ENCODE measurements around the gene AK8.
A peak's percentile ranks its signal among the peaks of the same experiment; 100 is the strongest.

Gene AK8

GRCh38 chr9:132840980-132841379, 37.1 kb downstream of the AK8 start:
- no peaks in the 10 kb centered on the region for H3K27me3 ChIP-seq
- no peak for DNase-seq
- TF ChIP-seq, protein P1, sequence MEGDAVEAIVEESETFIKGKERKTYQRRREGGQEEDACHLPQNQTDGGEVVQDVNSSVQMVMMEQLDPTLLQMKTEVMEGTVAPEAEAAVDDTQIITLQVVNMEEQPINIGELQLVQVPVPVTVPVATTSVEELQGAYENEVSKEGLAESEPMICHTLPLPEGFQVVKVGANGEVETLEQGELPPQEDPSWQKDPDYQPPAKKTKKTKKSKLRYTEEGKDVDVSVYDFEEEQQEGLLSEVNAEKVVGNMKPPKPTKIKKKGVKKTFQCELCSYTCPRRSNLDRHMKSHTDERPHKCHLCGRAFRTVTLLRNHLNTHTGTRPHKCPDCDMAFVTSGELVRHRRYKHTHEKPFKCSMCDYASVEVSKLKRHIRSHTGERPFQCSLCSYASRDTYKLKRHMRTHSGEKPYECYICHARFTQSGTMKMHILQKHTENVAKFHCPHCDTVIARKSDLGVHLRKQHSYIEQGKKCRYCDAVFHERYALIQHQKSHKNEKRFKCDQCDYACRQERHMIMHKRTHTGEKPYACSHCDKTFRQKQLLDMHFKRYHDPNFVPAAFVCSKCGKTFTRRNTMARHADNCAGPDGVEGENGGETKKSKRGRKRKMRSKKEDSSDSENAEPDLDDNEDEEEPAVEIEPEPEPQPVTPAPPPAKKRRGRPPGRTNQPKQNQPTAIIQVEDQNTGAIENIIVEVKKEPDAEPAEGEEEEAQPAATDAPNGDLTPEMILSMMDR (IDR thresholded peaks at IDR 0.05; ENCODE audit: low read depth, low read length): no peak
- no peak overlapping the region for H3K4me3 ChIP-seq (ENCODE audit: low read depth, low read length)
- no peaks in the 10 kb centered on the region; the same call in 1 of the 2 replicates for H3K9me3 ChIP-seq
- no peaks in the 10 kb centered on the region for H3K36me3 ChIP-seq
- no peaks in the 10 kb centered on the region for H3K4me1 ChIP-seq

DNA sequence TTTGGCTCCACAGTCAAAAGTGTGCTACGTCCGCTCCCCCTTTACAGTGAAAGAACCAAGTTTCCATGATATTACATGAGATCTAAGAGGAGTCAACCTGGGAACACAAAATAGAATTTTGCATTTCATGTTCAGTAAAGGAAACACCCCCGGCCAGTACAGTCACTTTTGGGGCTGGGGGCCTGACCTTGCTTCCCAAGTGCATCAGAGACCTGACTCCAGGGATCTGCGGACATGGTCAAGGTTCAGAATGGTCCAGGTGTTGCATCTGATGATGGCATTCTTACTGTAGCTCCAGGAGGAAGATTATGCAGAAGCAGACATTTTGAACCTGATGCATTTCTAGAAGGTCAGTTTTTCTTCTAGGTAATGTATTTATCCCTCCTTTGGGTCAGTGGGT, 39.8 kb downstream of the AK8 start:
- DNase-seq: no peak
- Histone ChIP-seq H3K36me3 (no peaks in the 10 kb centered on the region), H3K4me3 (ENCODE audit: low read depth, low read length) (no peak overlapping the region), H3K27me3 (no peaks in the 10 kb centered on the region), H3K4me1 (peaks cover 5% of the 10 kb centered on the region), H3K9me3 (no peaks in the 10 kb centered on the region; the same call in 1 of the 2 replicates)
- TF ChIP-seq, protein P1 (IDR thresholded peaks at IDR 0.05; ENCODE audit: low read depth, low read length): no peak

DNA sequence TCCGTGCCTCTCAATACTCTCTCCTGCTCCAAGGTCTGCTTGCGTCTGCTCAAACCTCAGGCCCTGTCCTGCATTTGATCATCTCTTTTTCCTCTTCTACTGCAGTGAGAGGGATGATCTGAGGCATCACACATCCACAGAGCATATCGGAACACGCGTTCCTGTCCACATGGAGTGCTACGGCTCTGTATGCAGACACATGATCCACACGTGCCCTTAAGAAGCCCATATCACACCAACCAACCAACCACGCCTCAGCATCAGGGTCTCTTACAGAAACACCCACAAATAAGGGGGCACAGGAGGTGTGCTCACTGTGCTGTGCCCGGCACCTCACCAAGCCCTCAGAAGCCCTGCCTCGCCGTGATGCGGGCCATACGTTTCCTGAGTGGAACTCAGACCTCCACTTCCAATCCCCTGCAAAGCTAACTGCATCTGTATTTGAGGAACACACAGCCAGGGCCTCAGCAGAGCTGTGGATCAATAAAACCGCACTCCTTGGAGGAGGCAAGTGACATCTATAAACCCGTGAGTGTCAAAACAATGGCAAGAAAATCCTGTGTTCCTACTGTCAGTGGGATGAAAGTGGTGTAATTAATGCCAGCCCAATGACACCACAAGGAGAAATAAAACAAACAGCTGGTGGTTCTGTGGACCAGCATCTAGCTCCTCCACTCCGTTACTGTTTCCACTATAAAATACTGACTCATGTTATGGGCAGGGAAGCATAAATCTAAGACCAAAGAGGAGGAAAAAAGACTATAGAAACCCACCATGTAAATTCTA, 40.4 kb downstream of the AK8 start:
- TF ChIP-seq, protein P1 (IDR thresholded peaks at IDR 0.05; ENCODE audit: low read depth, low read length): no peak
- DNase-seq: no peak
- Histone ChIP-seq H3K9me3 (no peaks in the 10 kb centered on the region; the same call in 1 of the 2 replicates), H3K4me1 (peaks cover 5% of the 10 kb centered on the region), H3K27me3 (no peaks in the 10 kb centered on the region), H3K4me3 (ENCODE audit: low read depth, low read length) (no peak overlapping the region), H3K36me3 (no peaks in the 10 kb centered on the region)

- Histone ChIP-seq H3K4me3 (ENCODE audit: low read depth, low read length) (no peak overlapping the region), H3K36me3 (no peaks in the 10 kb centered on the region)
Observed at GRCh38 chr9:132834343-132834742, 43.7 kb downstream of the AK8 start.

DNA sequence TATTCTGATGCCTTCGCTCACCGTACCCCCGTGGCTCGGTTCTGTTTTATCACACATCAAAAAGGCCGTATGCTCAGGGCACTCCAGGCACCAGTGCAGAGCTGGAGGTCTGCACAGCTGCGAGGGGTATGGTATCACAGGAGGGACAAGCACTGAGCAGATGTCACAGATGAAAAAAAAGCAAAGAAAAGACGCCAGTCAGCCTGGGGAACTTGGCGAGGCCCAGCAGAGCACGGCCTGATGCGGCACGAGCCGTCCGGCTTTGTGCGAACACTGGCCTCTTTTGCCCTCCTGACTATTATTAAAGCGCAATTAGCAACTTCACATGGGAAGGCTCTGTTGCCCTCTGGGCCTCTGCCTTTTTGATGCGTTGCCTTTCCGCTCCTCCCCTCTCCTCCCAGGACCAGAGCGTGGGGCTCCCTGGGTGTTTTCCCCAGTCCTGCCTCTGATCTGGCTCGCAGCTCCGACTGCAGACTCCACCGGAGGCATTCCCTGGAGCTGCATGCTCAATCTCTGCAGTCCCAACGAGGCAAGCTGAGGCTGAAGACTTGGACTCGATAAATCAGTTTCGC, 44.4 kb downstream of the AK8 start:
- Histone ChIP-seq H3K4me1 (peaks cover 5% of the 10 kb centered on the region), H3K27me3 (no peaks in the 10 kb centered on the region; the same call in 1 of the 2 replicates), H3K9me3 (no peaks in the 10 kb centered on the region), H3K36me3 (no peaks in the 10 kb centered on the region), H3K4me3 (ENCODE audit: low read depth, low read length) (no peak overlapping the region)
- peak; percentile 42 for DNase-seq
- TF ChIP-seq, protein P1 (IDR thresholded peaks at IDR 0.05; ENCODE audit: low read depth, low read length): no peak

More at GRCh38 chr9:132834343-132834742, 43.7 kb downstream of the AK8 start:
- DNase-seq: no peak
- Histone ChIP-seq H3K27me3 (no peaks in the 10 kb centered on the region; the same call in 1 of the 2 replicates), H3K9me3 (no peaks in the 10 kb centered on the region), H3K4me1 (peaks cover 5% of the 10 kb centered on the region)
- TF ChIP-seq, protein P1 (IDR thresholded peaks at IDR 0.05; ENCODE audit: low read depth, low read length): no peak
